ENCODE results near the gene ENO2. TPM values are rescaled to one million over a fixed set of nuclear protein-coding genes. Genes with fewer than 3 reads are reported as not detected.
A peak's percentile ranks its signal among the peaks of the same experiment; 100 is the strongest.
"Not testable (repeated sequence)": the region's sequence is repeated elsewhere in the genome, so short reads cannot be mapped to it uniquely, and the experiment has no call there.

ENO2 gene
- 20.3 TPM in 2 replicates for total RNA-seq
- polyA plus RNA-seq, result 29.4 and 43.0 TPM in 2 replicates
- 29.0 and 41.2 TPM in 2 replicates for polyA plus RNA-seq (2012)
- 40.4 and 68.7 TPM in 2 replicates for polyA minus RNA-seq (ENCODE audit: low replicate concordance)

- Histone ChIP-seq H3K4me1 (ENCODE audit: control insufficient read depth, extremely low read depth, insufficient read depth, low read length) (peaks cover 2% of the 10 kb centered on the region), H2AFZ (ENCODE audit: low read length) (peak within 1 kb of the TSS; percentile 30), H3K79me2 (ENCODE audit: control insufficient read depth, insufficient read depth, low read length) (peaks cover 3% of the 10 kb centered on the region), H3K4me3 (replicated peaks in 1 of 4; ENCODE audit: control extremely low read depth in 1 of 4, insufficient read depth in 1 of 4, low read depth in 3 of 4, low read length in 4 of 4) (peak within 1 kb of the TSS; percentile 63 to 75 (median 70)), H3K36me3 (ENCODE audit: control insufficient read depth, insufficient read depth, low read length) (peaks cover 9% of the 10 kb centered on the region), H3K4me2 (ENCODE audit: extremely low read depth, insufficient read depth, low read length) (peak within 1 kb of the TSS; percentile 84), H3K9ac (ENCODE audit: insufficient read depth, low read length) (peak within 1 kb of the TSS; percentile 56), H3K9me3 (ENCODE audit: control insufficient read depth, insufficient read depth, low read depth, low read length) (no peaks in the 10 kb centered on the region), H4K20me1 (ENCODE audit: control insufficient read depth, extremely low read depth, insufficient read depth, low read length) (no peaks in the 10 kb centered on the region), H3K27ac (ENCODE audit: insufficient read depth, low read length) (no peak within 1 kb of the TSS), H3K27me3 (ENCODE audit: control insufficient read depth, insufficient read depth, low read length) (no peaks in the 10 kb centered on the region)
- peak; percentile 58 to 65 for DNase-seq (ENCODE audit: low read depth in 2 of 2)
- TF ChIP-seq CTCF (conservative IDR thresholded peaks at IDR 0.05 in 1 of 2, IDR thresholded peaks at IDR 0.05 in 1 of 2; ENCODE audit: low read depth in 1 of 2, low read length in 2 of 2) (no peak), EZH2 (IDR thresholded peaks at IDR 0.05; ENCODE audit: low read length, missing control alignments) (no peak)
These were observed at the start of gene ENO2 for GRCh38 chr12:6914246-6914946. TSS of gene ENO2 (plus strand) at chr12:6914580. CDS start at chr12:6915833, 1,253 bp downstream.

GRCh38 chr12:6865307-6865706, 49.1 kb upstream of the ENO2 start:
- H3K79me2 ChIP-seq (ENCODE audit: control insufficient read depth, insufficient read depth, low read length), result peaks cover 28% of the 10 kb centered on the region
- DNase-seq (ENCODE audit: low read depth in 2 of 2); H3K4me3 ChIP-seq (replicated peaks in 1 of 4; ENCODE audit: control extremely low read depth in 1 of 4, insufficient read depth in 1 of 4, low read depth in 3 of 4, low read length in 4 of 4); H3K4me2 ChIP-seq (ENCODE audit: extremely low read depth, insufficient read depth, low read length); H3K27me3 ChIP-seq (ENCODE audit: control insufficient read depth, insufficient read depth, low read length); H3K27ac ChIP-seq (ENCODE audit: insufficient read depth, low read length); H4K20me1 ChIP-seq (ENCODE audit: control insufficient read depth, extremely low read depth, insufficient read depth, low read length); H3K9me3 ChIP-seq (ENCODE audit: control insufficient read depth, insufficient read depth, low read depth, low read length); H3K9ac ChIP-seq (ENCODE audit: insufficient read depth, low read length); H2AFZ ChIP-seq (ENCODE audit: low read length): not testable (repeated sequence)
- H3K36me3 ChIP-seq (ENCODE audit: control insufficient read depth, insufficient read depth, low read length), result peaks cover 28% of the 10 kb centered on the region
- peaks cover 16% of the 10 kb centered on the region for H3K4me1 ChIP-seq (ENCODE audit: control insufficient read depth, extremely low read depth, insufficient read depth, low read length)

- Histone ChIP-seq H3K79me2 (ENCODE audit: control insufficient read depth, insufficient read depth, low read length) (peaks cover 33% of the 10 kb centered on the region), H3K27me3 (ENCODE audit: control insufficient read depth, insufficient read depth, low read length) (no peaks in the 10 kb centered on the region), H3K4me1 (ENCODE audit: control insufficient read depth, extremely low read depth, insufficient read depth, low read length) (peaks cover 21% of the 10 kb centered on the region), H3K9ac (ENCODE audit: insufficient read depth, low read length) (peak overlapping the region; percentile 57), H3K4me3 (replicated peaks in 1 of 4; ENCODE audit: control extremely low read depth in 1 of 4, insufficient read depth in 1 of 4, low read depth in 3 of 4, low read length in 4 of 4) (peak overlapping the region in 3 of 4 experiments; percentile 36 to 89 (median 58)), H3K9me3 (ENCODE audit: control insufficient read depth, insufficient read depth, low read depth, low read length) (no peaks in the 10 kb centered on the region), H3K36me3 (ENCODE audit: control insufficient read depth, insufficient read depth, low read length) (peaks cover 29% of the 10 kb centered on the region), H2AFZ (ENCODE audit: low read length) (peak overlapping the region; percentile 23), H3K27ac (ENCODE audit: insufficient read depth, low read length) (peak overlapping the region; percentile 43), H4K20me1 (ENCODE audit: control insufficient read depth, extremely low read depth, insufficient read depth, low read length) (peaks cover 4% of the 10 kb centered on the region), H3K4me2 (ENCODE audit: extremely low read depth, insufficient read depth, low read length) (peak overlapping the region; percentile 71)
- TF ChIP-seq CTCF (conservative IDR thresholded peaks at IDR 0.05 in 1 of 2, IDR thresholded peaks at IDR 0.05 in 1 of 2; ENCODE audit: low read depth in 1 of 2, low read length in 2 of 2), result no peak
- DNase-seq (ENCODE audit: low read depth in 2 of 2), result no peak
These were observed 48.0 kb upstream of the ENO2 start for GRCh38 chr12:6866163-6866919.

All from fibroblast of lung (primary cell).